ENCODE measurements around the gene EPHB6.

The EPHB6 gene

GRCh38 chr7:142891490-142892082 is 36.7 kb downstream of the EPHB6 start:
- Histone ChIP-seq H3K9me2 (replicated peaks; ENCODE audit: control insufficient read depth, low read length) (no peaks in the 10 kb centered on the region), H3K27me3 (ENCODE audit: control insufficient read depth, low read length) (peaks cover 30% of the 10 kb centered on the region), H4K20me1 (ENCODE audit: control insufficient read depth, insufficient read depth, low read depth, low read length) (no peaks in the 10 kb centered on the region), H3K79me2 (ENCODE audit: control insufficient read depth, low read length) (no peaks in the 10 kb centered on the region), H3K27ac (ENCODE audit: low read depth, low read length) (no peak overlapping the region), H3K4me1 (ENCODE audit: control insufficient read depth, low read length) (no peaks in the 10 kb centered on the region), H3K4me3 (ENCODE audit: low read length) (no peak overlapping the region), H3F3A (ENCODE audit: control insufficient read depth, insufficient read depth) (no peaks in the 10 kb centered on the region), H3K4me2 (ENCODE audit: low read length) (no peak overlapping the region), H3K9me3 (ENCODE audit: control insufficient read depth, insufficient read depth, low read length) (no peaks in the 10 kb centered on the region), H3K36me3 (ENCODE audit: control insufficient read depth, low read length) (no peaks in the 10 kb centered on the region)
- TF ChIP-seq EZH2phosphoT487 (IDR thresholded peaks at IDR 0.05; ENCODE audit: borderline replicate concordance, low read length) (no peak), CTCF (IDR thresholded peaks at IDR 0.05; ENCODE audit: low read depth, low read length, poor library complexity, severe bottlenecking) (no peak)

- H3K36me3 ChIP-seq (ENCODE audit: control insufficient read depth, low read length), result no peaks in the 10 kb centered on the region
- H3K9me2 ChIP-seq (replicated peaks; ENCODE audit: control insufficient read depth, low read length), result no peaks in the 10 kb centered on the region
- TF ChIP-seq CTCF (IDR thresholded peaks at IDR 0.05; ENCODE audit: low read depth, low read length, poor library complexity, severe bottlenecking) (no peak), EZH2phosphoT487 (IDR thresholded peaks at IDR 0.05; ENCODE audit: borderline replicate concordance, low read length) (no peak)
- H3K4me2 ChIP-seq (ENCODE audit: low read length), result no peak overlapping the region
- H3K79me2 ChIP-seq (ENCODE audit: control insufficient read depth, low read length), result no peaks in the 10 kb centered on the region
- H3K27me3 ChIP-seq (ENCODE audit: control insufficient read depth, low read length), result peaks cover 35% of the 10 kb centered on the region
- no peaks in the 10 kb centered on the region for H4K20me1 ChIP-seq (ENCODE audit: control insufficient read depth, insufficient read depth, low read depth, low read length)
- H3F3A ChIP-seq (ENCODE audit: control insufficient read depth, insufficient read depth), result no peaks in the 10 kb centered on the region
- H3K4me3 ChIP-seq (ENCODE audit: low read length), result no peak overlapping the region
- H3K9me3 ChIP-seq (ENCODE audit: control insufficient read depth, insufficient read depth, low read length), result no peaks in the 10 kb centered on the region
- no peak overlapping the region for H3K27ac ChIP-seq (ENCODE audit: low read depth, low read length)
- no peaks in the 10 kb centered on the region for H3K4me1 ChIP-seq (ENCODE audit: control insufficient read depth, low read length)
These were observed 38.1 kb downstream of the EPHB6 start for GRCh38 chr7:142892951-142893350.

- H3K27me3 ChIP-seq (ENCODE audit: control insufficient read depth, low read length), result peaks cover 41% of the 10 kb centered on the region
- H3F3A ChIP-seq (ENCODE audit: control insufficient read depth, insufficient read depth), result no peaks in the 10 kb centered on the region
- H3K4me2 ChIP-seq (ENCODE audit: low read length), result no peak overlapping the region
- H3K36me3 ChIP-seq (ENCODE audit: control insufficient read depth, low read length), result no peaks in the 10 kb centered on the region
- no peaks in the 10 kb centered on the region for H3K4me1 ChIP-seq (ENCODE audit: control insufficient read depth, low read length)
- H4K20me1 ChIP-seq (ENCODE audit: control insufficient read depth, insufficient read depth, low read depth, low read length), result no peaks in the 10 kb centered on the region
- H3K79me2 ChIP-seq (ENCODE audit: control insufficient read depth, low read length), result no peaks in the 10 kb centered on the region
- no peaks in the 10 kb centered on the region for H3K9me3 ChIP-seq (ENCODE audit: control insufficient read depth, insufficient read depth, low read length)
- H3K4me3 ChIP-seq (ENCODE audit: low read length), result no peak overlapping the region
- no peaks in the 10 kb centered on the region for H3K9me2 ChIP-seq (replicated peaks; ENCODE audit: control insufficient read depth, low read length)
- H3K27ac ChIP-seq (ENCODE audit: low read depth, low read length), result no peak overlapping the region
- TF ChIP-seq EZH2phosphoT487 (IDR thresholded peaks at IDR 0.05; ENCODE audit: borderline replicate concordance, low read length) (no peak), CTCF (IDR thresholded peaks at IDR 0.05; ENCODE audit: low read depth, low read length, poor library complexity, severe bottlenecking) (no peak)
These were observed 39.5 kb downstream of the EPHB6 start for GRCh38 chr7:142894112-142894984.

Data from DOHH2 (cell line).